HFFc6 (cell line): ENCODE results near the gene KRT38. TPM values are rescaled to one million over a fixed set of nuclear protein-coding genes. Genes with fewer than 3 reads are reported as not detected.
"Not testable (repeated sequence)": the region's sequence is repeated elsewhere in the genome, so short reads cannot be mapped to it uniquely, and the experiment has no call there.

Experiments
- DNase-seq: peaks from one replicate; pipeline ENCODE4 v3.0.0-alpha.2; 2018
- H3K27ac Mint-ChIP-seq: 2 replicates; pipeline ENCODE4 v1.8.0; 2020; ENCODE audit warnings: mild to moderate bottlenecking, mixed read lengths
- H3K27me3 Mint-ChIP-seq: 2 replicates; pipeline ENCODE4 v1.8.0; 2021; ENCODE audit warnings: mild to moderate bottlenecking, moderate library complexity, mixed read lengths; ENCODE audit not compliant: insufficient read depth
- H3K36me3 Mint-ChIP-seq: 2 replicates; pipeline ENCODE4 v1.8.0; 2021; ENCODE audit warnings: low read depth, mixed read lengths
- H3K4me1 Mint-ChIP-seq: 2 replicates; pipeline ENCODE4 v1.8.0; 2020; ENCODE audit warnings: low read depth, mixed read lengths
- H3K4me3 Mint-ChIP-seq: 2 replicates; pipeline ENCODE4 v1.8.0; 2020; ENCODE audit warnings: mild to moderate bottlenecking, moderate library complexity, mixed read lengths
- H3K9me3 Mint-ChIP-seq: 2 replicates; pipeline ENCODE4 v1.8.0; 2020; ENCODE audit warnings: mild to moderate bottlenecking, mixed read lengths
- total RNA-seq, 6 experiments: library from RNA; stranded (reverse); fragmentation: NEBNext Ultra II Directional; extraction: Animal tissue kit (Norgen Biotek cat#: 25700); gene quantifications; 2 replicates in 1 of 6; 3 replicates in 5 of 6; pipeline ENCODE4 v1.2.3, GENCODE V29; 2021
- TF ChIP-seq, protein P1 (sequence below): fragments of 200-600 bp; sonication (generic); IDR thresholded peaks from 2 replicates; pipeline ENCODE4 v1.5.0; 2021; ENCODE audit warnings: antibody characterized with exemption, mild to moderate bottlenecking

The KRT38 gene
- total RNA-seq, 6 experiments from 2014 or later = 0.25 to 0.62 (median 0.43) TPM

DNA sequence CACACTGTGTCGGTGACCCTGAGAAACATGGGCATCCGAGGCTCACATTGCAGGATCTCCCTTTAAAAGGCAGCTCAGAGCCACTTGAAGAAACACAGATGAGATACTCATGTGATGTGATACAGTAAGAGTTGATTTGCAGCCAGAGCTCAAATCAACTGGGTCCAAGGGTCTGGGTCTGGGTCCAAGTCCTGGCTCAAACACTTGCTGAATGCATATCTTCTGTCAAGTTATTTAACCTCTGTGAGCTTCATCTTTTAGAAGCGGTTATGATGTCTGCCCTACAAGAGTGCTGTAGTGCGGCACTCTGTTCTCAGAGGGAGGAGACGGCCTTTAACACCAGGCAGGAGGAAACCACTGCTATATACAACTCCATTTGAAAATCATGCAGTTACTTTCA is 6.4 kb downstream of the KRT38 start:
- no peak overlapping the region for H3K4me3 Mint-ChIP-seq
- no peaks in the 10 kb centered on the region for H3K27me3 Mint-ChIP-seq
- peaks cover 19% of the 10 kb centered on the region for H3K4me1 Mint-ChIP-seq
- TF ChIP-seq, protein P1, sequence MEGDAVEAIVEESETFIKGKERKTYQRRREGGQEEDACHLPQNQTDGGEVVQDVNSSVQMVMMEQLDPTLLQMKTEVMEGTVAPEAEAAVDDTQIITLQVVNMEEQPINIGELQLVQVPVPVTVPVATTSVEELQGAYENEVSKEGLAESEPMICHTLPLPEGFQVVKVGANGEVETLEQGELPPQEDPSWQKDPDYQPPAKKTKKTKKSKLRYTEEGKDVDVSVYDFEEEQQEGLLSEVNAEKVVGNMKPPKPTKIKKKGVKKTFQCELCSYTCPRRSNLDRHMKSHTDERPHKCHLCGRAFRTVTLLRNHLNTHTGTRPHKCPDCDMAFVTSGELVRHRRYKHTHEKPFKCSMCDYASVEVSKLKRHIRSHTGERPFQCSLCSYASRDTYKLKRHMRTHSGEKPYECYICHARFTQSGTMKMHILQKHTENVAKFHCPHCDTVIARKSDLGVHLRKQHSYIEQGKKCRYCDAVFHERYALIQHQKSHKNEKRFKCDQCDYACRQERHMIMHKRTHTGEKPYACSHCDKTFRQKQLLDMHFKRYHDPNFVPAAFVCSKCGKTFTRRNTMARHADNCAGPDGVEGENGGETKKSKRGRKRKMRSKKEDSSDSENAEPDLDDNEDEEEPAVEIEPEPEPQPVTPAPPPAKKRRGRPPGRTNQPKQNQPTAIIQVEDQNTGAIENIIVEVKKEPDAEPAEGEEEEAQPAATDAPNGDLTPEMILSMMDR = no peak
- H3K9me3 Mint-ChIP-seq = no peaks in the 10 kb centered on the region
- H3K36me3 Mint-ChIP-seq = no peaks in the 10 kb centered on the region
- no peak overlapping the region for H3K27ac Mint-ChIP-seq
- no peak for DNase-seq

GRCh38 chr17:41434005-41434404 is 6.8 kb downstream of the KRT38 start:
- TF ChIP-seq, protein P1 = no peak
- Mint-ChIP-seq H3K9me3 (no peaks in the 10 kb centered on the region), H3K27ac (no peak overlapping the region), H3K27me3 (no peaks in the 10 kb centered on the region), H3K36me3 (no peaks in the 10 kb centered on the region), H3K4me1 (peaks cover 17% of the 10 kb centered on the region), H3K4me3 (no peak overlapping the region)
- no peak for DNase-seq

DNA sequence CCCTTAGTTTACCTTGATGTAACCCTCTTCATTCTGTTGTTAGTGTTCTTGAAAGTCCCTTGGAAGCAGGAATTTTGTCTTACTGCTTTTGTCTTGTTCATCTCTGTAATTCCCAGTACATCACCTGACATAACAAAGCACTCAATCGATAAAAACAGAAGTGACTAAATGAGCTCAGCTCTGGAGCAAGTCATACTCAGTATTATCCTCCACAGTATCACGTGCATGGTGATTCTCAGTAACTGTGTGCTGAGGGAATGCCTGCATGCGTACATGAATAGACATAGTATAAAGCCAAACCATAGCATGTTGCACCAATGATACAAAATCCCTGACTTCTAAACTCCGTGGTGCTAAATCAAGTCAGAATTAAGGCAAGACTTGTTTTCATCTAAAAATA is 7.2 kb downstream of the KRT38 start:
- TF ChIP-seq, protein P1 = no peak
- Mint-ChIP-seq H3K9me3 (no peaks in the 10 kb centered on the region), H3K4me3 (no peak overlapping the region), H3K4me1 (peaks cover 21% of the 10 kb centered on the region), H3K36me3 (no peaks in the 10 kb centered on the region), H3K27me3 (no peaks in the 10 kb centered on the region), H3K27ac (no peak overlapping the region)
- DNase-seq = no peak

DNA sequence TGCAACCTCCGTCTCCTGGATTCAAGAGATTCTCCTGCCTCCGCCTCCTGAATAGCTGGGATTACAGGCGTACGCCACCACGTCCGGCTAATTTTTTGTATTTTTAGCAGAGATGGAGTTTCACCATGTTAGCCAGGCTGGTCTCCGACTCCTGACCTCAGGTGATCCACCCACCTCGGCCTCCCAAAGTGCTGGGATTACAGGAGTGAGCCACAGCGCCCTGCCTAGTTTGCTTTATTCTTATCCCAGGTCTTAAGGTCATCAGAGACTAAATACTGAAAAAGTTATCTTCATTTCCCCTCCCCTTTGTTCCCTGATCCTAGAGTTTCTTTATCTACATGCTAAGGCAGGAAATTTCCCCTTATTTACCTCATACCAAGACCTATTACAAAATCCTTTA is 10.4 kb downstream of the KRT38 start:
- not testable (repeated sequence) for DNase-seq, H3K4me3 Mint-ChIP-seq, H3K9me3 Mint-ChIP-seq, H3K36me3 Mint-ChIP-seq, H3K27ac Mint-ChIP-seq, H3K27me3 Mint-ChIP-seq
- H3K4me1 Mint-ChIP-seq = peaks cover 22% of the 10 kb centered on the region

DNA sequence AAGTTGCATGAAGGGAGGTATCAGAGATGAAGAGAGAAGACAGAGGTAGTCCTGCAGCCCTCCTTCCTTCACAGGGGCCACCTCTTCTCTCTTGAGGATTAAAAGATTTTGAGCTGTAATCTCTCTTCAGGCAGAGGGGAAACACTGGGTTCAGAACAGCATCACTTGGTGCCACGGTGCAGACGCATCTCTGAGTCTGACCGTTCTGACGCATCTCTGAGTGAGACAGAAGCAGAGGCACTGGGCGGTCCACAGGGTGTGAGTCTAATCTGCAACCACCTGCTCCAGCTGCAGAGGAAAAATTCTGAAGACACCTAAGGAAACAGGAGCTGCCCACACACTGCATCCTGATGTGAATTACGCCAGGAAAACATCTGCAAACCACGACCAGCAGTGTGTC is 11.1 kb downstream of the KRT38 start:
- H3K4me3 Mint-ChIP-seq = no peak overlapping the region
- H3K4me1 Mint-ChIP-seq = peaks cover 22% of the 10 kb centered on the region
- no peaks in the 10 kb centered on the region for H3K36me3 Mint-ChIP-seq
- no peaks in the 10 kb centered on the region for H3K9me3 Mint-ChIP-seq
- H3K27me3 Mint-ChIP-seq = no peaks in the 10 kb centered on the region
- TF ChIP-seq, protein P1 = no peak
- no peak overlapping the region for H3K27ac Mint-ChIP-seq
- no peak for DNase-seq

- H3K9me3 Mint-ChIP-seq = no peaks in the 10 kb centered on the region
- H3K27ac Mint-ChIP-seq = no peak overlapping the region
- peaks cover 22% of the 10 kb centered on the region for H3K4me1 Mint-ChIP-seq
- H3K4me3 Mint-ChIP-seq = no peak overlapping the region
- H3K27me3 Mint-ChIP-seq = no peaks in the 10 kb centered on the region
- TF ChIP-seq, protein P1 = no peak
- DNase-seq = no peak
- no peaks in the 10 kb centered on the region for H3K36me3 Mint-ChIP-seq
Measured at GRCh38 chr17:41428591-41429291, 12.0 kb downstream of the KRT38 start.
